Suprapubic skin (tissue), 4 donors: ENCODE data around the gene TMEM131L.

Source experiments
- CTCF ChIP-seq, 2 donors: fragments of 200-600 bp in 1 of 2; fragments of 450-650 bp in 1 of 2; sonication (generic) in 1 of 2; IDR thresholded peaks; one replicate each; pipeline ENCODE4 v1.5.1; 2016 to 2019; ENCODE audit warnings: antibody characterized with exemption in 2 of 2, mild to moderate bottlenecking in 1 of 2, moderate library complexity in 1 of 2
- EP300 ChIP-seq: sonication (generic); formaldehyde crosslinking; IDR thresholded peaks from one replicate; pipeline ENCODE4 v1.6.1; 2017; ENCODE audit warnings: antibody characterized with exemption
- POLR2A ChIP-seq, 2 donors: fragments of 450-650 bp; IDR thresholded peaks; one replicate each; pipeline ENCODE4 v1.6.1; 2017; ENCODE audit warnings: antibody characterized with exemption in 2 of 2, mild to moderate bottlenecking in 2 of 2, moderate library complexity in 2 of 2
- POLR2AphosphoS5 ChIP-seq, 3 donors: sonication (generic); formaldehyde crosslinking; IDR thresholded peaks; one replicate each; pipeline ENCODE4 v1.6.1; 2017; ENCODE audit warnings: antibody characterized with exemption in 3 of 3

GRCh38 chr4:153481478-153481877, 15.3 kb downstream of the TMEM131L start:
- TF ChIP-seq POLR2A (IDR thresholded peaks at IDR 0.05) (no peak), CTCF (IDR thresholded peaks at IDR 0.05) (no peak), POLR2AphosphoS5 (IDR thresholded peaks at IDR 0.05) (no peak), EP300 (no peak)
